SK-N-SH treated with all-trans-retinoic acid at 6 μM for 48 hours (cell line): Measurements from ENCODE around the gene PALLD.

Experiments used
- ATAC-seq: fragments of 200-7000 bp; cut with Tn5 transposase; 3 replicates; pipeline ENCODE4 v1.9.1; 2020; ENCODE audit warnings: mild to moderate bottlenecking, moderate library complexity
- ARNTL ChIP-seq: fragments of 450-650 bp; formaldehyde crosslinking; IDR thresholded peaks from 2 replicates; pipeline ENCODE4 v1.5.0; 2020; ENCODE audit warnings: low read depth, mild to moderate bottlenecking, moderate library complexity, borderline replicate concordance
- BACH2 ChIP-seq: fragments of 250-450 bp; sonication (Bioruptor Pico); IDR thresholded peaks from 2 replicates; pipeline ENCODE4 v1.9.0; 2021; ENCODE audit warnings: mild to moderate bottlenecking, borderline replicate concordance
- CREB5 ChIP-seq: fragments of 250-450 bp; sonication (Bioruptor Pico); IDR thresholded peaks from 2 replicates; pipeline ENCODE4 v1.5.1; 2020; ENCODE audit warnings: low read depth, mild to moderate bottlenecking, moderate library complexity
- CSDC2 ChIP-seq: fragments of 250-450 bp; sonication (Bioruptor Pico); IDR thresholded peaks from 2 replicates; pipeline ENCODE4 v1.5.0; 2020; ENCODE audit warnings: mild to moderate bottlenecking, moderate library complexity
- CSRNP3 ChIP-seq: fragments of 250-450 bp; sonication (Bioruptor Pico); IDR thresholded peaks from 2 replicates; pipeline ENCODE4 v1.5.1; 2021; ENCODE audit warnings: mild to moderate bottlenecking, moderate library complexity
- ESRRG ChIP-seq: fragments of 250-450 bp; sonication (Bioruptor Pico); IDR thresholded peaks from 2 replicates; pipeline ENCODE4 v1.6.1; 2021; ENCODE audit warnings: mild to moderate bottlenecking
- GLIS3 ChIP-seq: fragments of 250-450 bp; sonication (Bioruptor Pico); IDR thresholded peaks from 2 replicates; pipeline ENCODE4 v1.5.0; 2020; ENCODE audit warnings: mild to moderate bottlenecking, moderate library complexity
- ISL1 ChIP-seq: fragments of 250-450 bp; sonication (Bioruptor Pico); IDR thresholded peaks from 2 replicates; pipeline ENCODE4 v2.1.2; 2022; ENCODE audit warnings: mild to moderate bottlenecking, moderate library complexity
- OSR1 ChIP-seq: fragments of 250-450 bp; sonication (Bioruptor Pico); IDR thresholded peaks from 2 replicates; pipeline ENCODE4 v1.8.0; 2022; ENCODE audit warnings: moderate library complexity, mild to moderate bottlenecking, inconsistent platforms
- PATZ1 ChIP-seq: fragments of 250-450 bp; sonication (Bioruptor Pico); IDR thresholded peaks from 2 replicates; pipeline ENCODE4 v1.8.0; 2020; ENCODE audit warnings: mild to moderate bottlenecking, moderate library complexity, borderline replicate concordance
- POU6F1 ChIP-seq: fragments of 250-450 bp; sonication (Bioruptor Pico); IDR thresholded peaks from 2 replicates; pipeline ENCODE4 v1.8.0; 2021; ENCODE audit warnings: low read depth, mild to moderate bottlenecking, moderate library complexity, borderline replicate concordance
- PPARA ChIP-seq: fragments of 250-450 bp; sonication (Bioruptor Pico); IDR thresholded peaks from 2 replicates; pipeline ENCODE4 v1.5.0; 2020; ENCODE audit warnings: mild to moderate bottlenecking, borderline replicate concordance
- RARB ChIP-seq: fragments of 250-450 bp; sonication (Bioruptor Pico); IDR thresholded peaks from 2 replicates; pipeline ENCODE4 v1.8.0; 2021; ENCODE audit warnings: mild to moderate bottlenecking, moderate library complexity
- SNAI2 ChIP-seq: fragments of 250-450 bp; sonication (Bioruptor Pico); IDR thresholded peaks from 2 replicates; pipeline ENCODE4 v1.5.0; 2020; ENCODE audit warnings: mild to moderate bottlenecking, moderate library complexity
- TOX ChIP-seq: fragments of 250-450 bp; sonication (Bioruptor Pico); IDR thresholded peaks from 2 replicates; pipeline ENCODE4 v1.8.0; 2021; ENCODE audit warnings: mild to moderate bottlenecking, moderate library complexity, borderline replicate concordance
- TSHZ2 ChIP-seq: fragments of 250-450 bp; sonication (Bioruptor Pico); IDR thresholded peaks from 2 replicates; pipeline ENCODE4 v1.5.0; 2020; ENCODE audit warnings: mild to moderate bottlenecking, moderate library complexity
- ZC3H10 ChIP-seq: fragments of 250-450 bp; sonication (Bioruptor Pico); IDR thresholded peaks from 2 replicates; pipeline ENCODE4 v1.5.1; 2021; ENCODE audit warnings: mild to moderate bottlenecking, moderate library complexity
- ZFP3 ChIP-seq: fragments of 250-450 bp; sonication (Bioruptor Pico); IDR thresholded peaks from 2 replicates; pipeline ENCODE4 v1.5.0; 2020; ENCODE audit warnings: mild to moderate bottlenecking, moderate library complexity
- ZFP30 ChIP-seq: fragments of 450-650 bp; formaldehyde crosslinking; IDR thresholded peaks from 2 replicates; pipeline ENCODE4 v1.5.0; 2022; ENCODE audit warnings: mild to moderate bottlenecking, moderate library complexity
- ZNF565 ChIP-seq: fragments of 450-650 bp; formaldehyde crosslinking; conservative IDR thresholded peaks from 2 replicates; pipeline ENCODE4 v1.5.0; 2020; ENCODE audit warnings: low read depth, mild to moderate bottlenecking, moderate library complexity
- ZNF70 ChIP-seq: fragments of 450-650 bp; formaldehyde crosslinking; IDR thresholded peaks from 2 replicates; pipeline ENCODE4 v1.5.0; 2020; ENCODE audit warnings: mild to moderate bottlenecking, moderate library complexity
- ZNF8 ChIP-seq: fragments of 450-650 bp; formaldehyde crosslinking; IDR thresholded peaks from 2 replicates; pipeline ENCODE4 v1.5.0; 2020; ENCODE audit warnings: mild to moderate bottlenecking, moderate library complexity

The PALLD gene

GRCh38 chr4:168618577-168619265, 121.9 kb downstream of the PALLD start:
- no peak; the same call in 2 of the 3 replicates for ATAC-seq
- no peak for TF ChIP-seq SNAI2 (CRISPR knock-in tag)
- no peak for TF ChIP-seq ZFP3 (CRISPR knock-in tag)
- TF ChIP-seq CSDC2 (CRISPR knock-in tag) = no peak
- TF ChIP-seq PATZ1 = no peak
- no peak for TF ChIP-seq PPARA (CRISPR knock-in tag)
- TF ChIP-seq ZNF70 (CRISPR knock-in tag) = no peak
- no peak for TF ChIP-seq CSRNP3 (CRISPR knock-in tag)
- no peak for TF ChIP-seq OSR1 (CRISPR knock-in tag)
- TF ChIP-seq ZC3H10 = no peak
- no peak for TF ChIP-seq CREB5 (CRISPR knock-in tag)
- no peak for TF ChIP-seq ZNF565 (CRISPR knock-in tag)
- TF ChIP-seq ZFP30 (CRISPR knock-in tag) = no peak
- TF ChIP-seq GLIS3 (CRISPR knock-in tag) = no peak
- TF ChIP-seq BACH2 (CRISPR knock-in tag) = no peak
- TF ChIP-seq TSHZ2 (CRISPR knock-in tag) = no peak
- TF ChIP-seq ESRRG (CRISPR knock-in tag) = no peak
- no peak for TF ChIP-seq ISL1 (CRISPR knock-in tag)
- TF ChIP-seq ARNTL (CRISPR knock-in tag) = no peak
- TF ChIP-seq RARB (CRISPR knock-in tag) = no peak
- no peak for TF ChIP-seq POU6F1 (CRISPR knock-in tag)

- peak; percentile 14 for ATAC-seq
- TF ChIP-seq GLIS3 (CRISPR knock-in tag) (no peak), ZNF565 (CRISPR knock-in tag) (no peak)
These were observed 122.4 kb downstream of the PALLD start for GRCh38 chr4:168619266-168619631.

GRCh38 chr4:168621806-168622589, 125.1 kb downstream of the PALLD start:
- no peak for ATAC-seq
- TF ChIP-seq ZNF8 (CRISPR knock-in tag) (no peak), ISL1 (CRISPR knock-in tag) (no peak), RARB (CRISPR knock-in tag) (no peak), PPARA (CRISPR knock-in tag) (no peak), TOX (CRISPR knock-in tag) (no peak), TSHZ2 (CRISPR knock-in tag) (no peak), ZFP30 (CRISPR knock-in tag) (no peak), CREB5 (CRISPR knock-in tag) (no peak)
